Measurements from ENCODE around the gene GNB1L. TPM values are rescaled to one million over a fixed set of nuclear protein-coding genes. Genes with fewer than 3 reads are reported as not detected.

The GNB1L gene
- total and polyA plus RNA-seq, 2 of the 13 experiments (the other 11 are each of a cell fraction or from before 2014, with no cell fraction given): 2.5 to 7.4 TPM

GRCh38 chr22:19822301-19823117 lies 32.2 kb downstream of the GNB1L start (continued):
- no peak for TF ChIP-seq TRAFD1 (CRISPR knock-in tag; IDR thresholded peaks at IDR 0.05; ENCODE audit: borderline replicate concordance)
- TF ChIP-seq MIXL1 (CRISPR knock-in tag; IDR thresholded peaks at IDR 0.05): no peak
- TF ChIP-seq ZNF530 (CRISPR knock-in tag; IDR thresholded peaks at IDR 0.05; ENCODE audit: low read depth): no peak

- FAIRE-seq (no peak), DNase-seq (ENCODE audit: low spot score) (no peak), ATAC-seq (no peak)
- Histone ChIP-seq H3K36me3 (replicated peaks in 1 of 2; ENCODE audit: control insufficient read depth in 1 of 2, insufficient read depth in 2 of 2, low read length in 2 of 2) (no peaks in the 10 kb centered on the region), H3K79me2 (ENCODE audit: insufficient read depth, low read length) (no peaks in the 10 kb centered on the region), H3K4me1 (ENCODE audit: insufficient read depth, low read length) (peaks cover 35% of the 10 kb centered on the region), H3K27ac (ENCODE audit: extremely low read length, insufficient read depth, low read length) (no peak overlapping the region), H3K4me2 (ENCODE audit: low read depth, low read length) (no peak overlapping the region), H4K20me1 (ENCODE audit: insufficient read depth, low read length) (no peaks in the 10 kb centered on the region), H3K9me3 (ENCODE audit: low read length) (no peaks in the 10 kb centered on the region), H3K9ac (ENCODE audit: insufficient read depth, low read depth, low read length) (no peak overlapping the region), H3K4me3 (replicated peaks in 1 of 3; ENCODE audit: insufficient read depth in 1 of 3, low read depth in 2 of 3, low read length in 3 of 3) (no peak overlapping the region), H2AFZ (ENCODE audit: low read length) (no peak overlapping the region), H3K27me3 (ENCODE audit: control insufficient read depth in 1 of 2, insufficient read depth in 2 of 2, low read length in 2 of 2) (no peaks in the 10 kb centered on the region)
- CTCF ChIA-PET (ENCODE audit: low intra/inter-chr PET ratio, low total read pairs): no interaction called here
- intact Hi-C loops (cut with micrococcal nuclease; ENCODE audit: unreplicated experiment): loop anchor here (2.0 to 5.0 kb wide), 2 partner anchors 71 to 89 kb away; no protein-coding TSS in a partner anchor
- POLR2A ChIA-PET: interaction anchor here (1.0 kb wide), 1 partner anchor 33 kb away, joined by 3 read pairs; the partner anchor contains the start of genes GNB1L and RTL10
- 79% methylated on average over 13 of the region's 20 CpGs for WGBS (ENCODE audit: low lambda C conversion rate)
- no peak for TF ChIP-seq THAP11 (CRISPR knock-in tag; IDR thresholded peaks at IDR 0.05)
- no peak for TF ChIP-seq ZNF605 (CRISPR knock-in tag; IDR thresholded peaks at IDR 0.05)
- TF ChIP-seq KLF15 (CRISPR knock-in tag; IDR thresholded peaks at IDR 0.05; ENCODE audit: borderline replicate concordance): no peak
- no peak for TF ChIP-seq ZBTB20 (CRISPR knock-in tag; IDR thresholded peaks at IDR 0.05; ENCODE audit: borderline replicate concordance, low read depth)
- no peak for TF ChIP-seq MBD4 (IDR thresholded peaks at IDR 0.05; ENCODE audit: borderline replicate concordance, low read length)
- TF ChIP-seq MTERF4 (CRISPR knock-in tag; IDR thresholded peaks at IDR 0.05): no peak
- TF ChIP-seq ZNF879 (CRISPR knock-in tag; IDR thresholded peaks at IDR 0.05): no peak
- TF ChIP-seq NONO (IDR thresholded peaks at IDR 0.05): no peak
- TF ChIP-seq NONO (CRISPR knock-in tag; conservative IDR thresholded peaks at IDR 0.05): no peak
- no peak for TF ChIP-seq RARG (CRISPR knock-in tag; IDR thresholded peaks at IDR 0.05; ENCODE audit: low read depth)
- TF ChIP-seq HDAC2 (CRISPR knock-in tag; IDR thresholded peaks at IDR 0.05): no peak
- no peak for TF ChIP-seq IKZF4 (CRISPR knock-in tag; IDR thresholded peaks at IDR 0.05; ENCODE audit: borderline replicate concordance, low read depth, not compliant biosample characterization)
- no peak for TF ChIP-seq REXO4 (CRISPR knock-in tag; IDR thresholded peaks at IDR 0.05; ENCODE audit: borderline replicate concordance)
- no TSS peak for BruUV-seq (replicated peaks)
- in situ Hi-C loops (cut with HindIII; ENCODE audit: extremely low pct_ligation_motif_present, low pct_unique_long_range_greater_than_20kb): no loop called here
Measured at GRCh38 chr22:19821523-19822300, 33.0 kb downstream of the GNB1L start.

Measured in HepG2 (cell line).